GM19324 (cell line): ENCODE results near the gene MFGE8.

Experiments used
- ATAC-seq: cut with Tn5 transposase; IDR thresholded peaks from one replicate; pipeline ENCODE4 v1.9.1; 2021; ENCODE audit warnings: mild to moderate bottlenecking, moderate library complexity; ENCODE audit not compliant: unreplicated experiment, low FRiP score

Gene MFGE8

DNA sequence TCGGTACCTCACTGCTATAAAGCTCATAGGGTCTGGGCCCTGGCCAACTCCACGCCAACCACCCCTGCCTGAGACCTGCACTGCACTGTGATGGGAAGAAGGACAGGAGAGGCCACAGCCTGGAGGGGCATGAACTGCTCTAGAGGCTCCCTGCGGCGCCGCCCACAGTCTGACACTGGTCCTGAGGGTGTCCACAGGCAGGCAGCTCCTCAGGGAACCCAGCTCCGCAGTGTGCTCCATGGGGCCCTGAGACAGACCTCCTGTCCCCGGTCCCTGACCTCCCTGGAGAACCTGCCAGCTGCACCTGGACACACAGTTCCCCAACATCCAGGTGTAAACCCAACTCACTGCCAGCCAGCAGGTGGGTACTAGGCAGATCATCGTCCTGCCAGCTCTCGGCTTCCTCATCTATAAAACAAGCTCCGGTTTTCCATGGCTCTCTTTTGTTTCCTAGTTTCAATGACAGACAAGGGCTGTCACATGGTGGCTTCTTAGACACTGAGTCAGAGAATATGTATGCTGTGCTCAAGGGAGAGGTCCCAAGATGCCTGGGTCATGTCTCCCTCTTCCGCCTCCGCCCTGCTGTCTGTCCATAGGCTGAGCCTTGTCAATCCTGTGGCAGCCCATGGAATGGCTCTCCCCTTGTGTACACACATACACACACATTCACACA, 12.7 kb downstream of the MFGE8 start:
- ATAC-seq: no peak

DNA sequence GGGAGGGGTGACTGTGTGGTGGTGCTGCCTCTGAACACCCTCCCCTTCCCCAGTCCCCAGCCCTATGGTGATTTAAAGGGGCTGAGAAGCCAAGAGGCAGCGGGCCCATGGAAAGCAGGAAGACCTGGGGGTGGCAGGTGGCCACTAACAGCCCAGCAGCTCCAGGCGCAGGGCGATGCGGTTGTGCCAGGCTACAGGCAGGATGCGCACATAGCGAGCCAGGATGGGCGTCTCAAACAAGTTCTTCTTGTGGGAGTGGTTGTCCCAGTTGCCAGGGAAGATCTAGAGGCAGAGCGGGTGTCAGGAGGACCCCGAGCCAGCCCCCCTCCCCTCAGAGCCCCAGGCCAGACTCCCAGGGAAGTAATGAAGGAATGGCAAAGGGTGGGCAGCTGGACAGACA, 13.9 kb downstream of the MFGE8 start:
- ATAC-seq: no peak

DNA sequence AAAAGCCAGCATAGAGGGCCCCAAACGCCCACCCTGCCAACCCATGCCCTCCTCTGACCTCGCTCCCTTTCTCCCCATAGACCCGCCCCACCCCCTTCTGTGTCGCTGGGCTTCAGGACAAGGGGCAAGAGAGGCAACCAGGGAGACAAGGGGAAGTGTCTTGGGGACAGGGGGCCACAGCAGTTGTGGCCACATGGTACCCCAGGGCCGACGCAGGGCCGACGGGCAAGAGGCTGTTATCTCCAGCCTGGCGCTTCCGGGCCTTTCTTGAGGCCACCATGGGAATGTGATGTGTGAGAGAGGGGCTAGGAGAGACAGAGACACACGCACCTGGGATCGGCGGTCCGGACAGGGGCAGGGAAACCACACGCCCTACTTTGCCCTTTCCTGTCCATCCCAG, 14.4 kb downstream of the MFGE8 start:
- no peak for ATAC-seq

DNA sequence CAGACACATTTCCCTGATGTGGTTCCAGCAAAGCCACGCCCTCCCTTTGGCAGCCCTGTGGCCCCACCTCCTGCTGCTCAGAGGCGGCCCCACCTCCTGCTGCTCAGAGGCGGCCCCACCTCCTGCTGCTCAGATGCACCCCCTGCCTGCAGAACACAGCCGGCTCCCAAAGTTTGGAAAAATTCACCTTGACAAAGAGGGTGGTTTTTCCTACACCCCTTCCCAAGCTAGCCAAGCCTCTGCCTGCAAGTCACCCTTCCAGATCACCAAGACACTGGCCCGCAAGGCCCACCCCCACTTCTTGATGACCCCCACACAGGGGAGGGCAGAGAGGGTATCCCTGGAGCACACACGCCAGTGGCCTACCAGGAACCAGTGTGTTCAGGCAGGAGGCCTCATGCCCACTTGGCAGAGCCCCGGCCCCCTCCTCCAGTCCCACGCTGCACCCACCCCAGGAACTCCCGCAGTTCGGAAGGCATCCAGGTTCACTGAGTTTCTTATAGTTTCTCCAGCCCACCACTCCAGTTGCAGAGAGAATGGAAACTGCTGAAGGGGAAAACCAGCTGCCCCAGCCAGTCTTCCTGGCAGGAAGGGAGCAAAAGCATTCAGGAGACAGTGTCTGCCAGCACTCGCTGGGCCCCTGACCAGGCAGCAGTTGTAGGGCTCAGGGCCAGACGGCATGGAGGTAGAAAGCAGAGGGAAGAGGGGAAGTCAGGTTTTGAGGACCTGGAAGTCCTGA, 15.6 kb downstream of the MFGE8 start:
- ATAC-seq: no peak

DNA sequence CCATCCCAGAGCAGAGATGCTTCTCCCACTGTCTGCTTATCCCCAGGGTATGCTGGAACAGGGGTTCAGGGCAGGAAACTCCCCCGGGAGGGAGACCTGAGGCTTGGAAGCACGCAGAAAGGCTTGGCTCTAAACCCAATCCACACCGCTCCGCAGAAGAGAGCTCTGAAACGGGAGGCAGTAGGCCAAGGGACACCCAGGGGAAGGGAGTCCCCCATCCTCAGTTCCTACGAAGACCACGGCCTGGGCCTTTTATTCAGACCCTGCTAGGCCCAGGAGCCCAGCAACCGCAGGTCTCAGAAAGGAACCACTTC, 16.1 kb downstream of the MFGE8 start:
- ATAC-seq: no peak

DNA sequence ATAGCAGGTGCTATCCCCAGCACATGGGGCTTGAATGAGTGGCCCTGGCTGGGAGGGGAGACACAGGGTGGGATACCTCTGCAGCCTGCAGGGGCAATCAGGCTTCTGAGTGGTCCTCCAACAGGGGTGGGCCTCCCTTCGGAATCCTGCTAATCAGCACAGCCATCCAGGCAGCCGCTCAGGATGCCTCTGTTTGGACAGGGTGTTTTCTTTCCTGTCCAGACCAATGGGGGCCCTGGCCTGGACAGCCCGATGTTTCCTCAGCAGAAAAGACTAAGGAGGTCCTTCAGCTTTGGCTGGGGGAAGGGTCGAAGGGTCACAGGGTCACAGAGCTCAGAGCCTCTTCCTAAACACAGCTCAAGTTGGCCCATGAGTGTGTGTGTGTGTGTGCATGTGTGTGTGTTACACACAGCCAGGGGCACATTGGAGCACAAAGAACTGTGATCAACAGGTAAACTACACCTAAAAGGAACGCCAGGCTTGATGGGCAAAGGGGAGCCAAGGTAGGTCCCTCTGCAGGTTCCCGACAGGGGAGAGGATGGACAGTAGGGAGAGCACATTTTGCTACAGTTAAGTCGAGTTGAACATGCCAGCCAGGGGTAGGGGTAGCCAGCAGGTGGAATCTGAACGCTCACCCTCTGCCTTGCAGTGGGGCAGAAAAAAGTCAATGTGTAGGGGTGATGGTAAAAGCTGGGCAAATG, 16.7 kb downstream of the MFGE8 start:
- ATAC-seq: no peak

DNA sequence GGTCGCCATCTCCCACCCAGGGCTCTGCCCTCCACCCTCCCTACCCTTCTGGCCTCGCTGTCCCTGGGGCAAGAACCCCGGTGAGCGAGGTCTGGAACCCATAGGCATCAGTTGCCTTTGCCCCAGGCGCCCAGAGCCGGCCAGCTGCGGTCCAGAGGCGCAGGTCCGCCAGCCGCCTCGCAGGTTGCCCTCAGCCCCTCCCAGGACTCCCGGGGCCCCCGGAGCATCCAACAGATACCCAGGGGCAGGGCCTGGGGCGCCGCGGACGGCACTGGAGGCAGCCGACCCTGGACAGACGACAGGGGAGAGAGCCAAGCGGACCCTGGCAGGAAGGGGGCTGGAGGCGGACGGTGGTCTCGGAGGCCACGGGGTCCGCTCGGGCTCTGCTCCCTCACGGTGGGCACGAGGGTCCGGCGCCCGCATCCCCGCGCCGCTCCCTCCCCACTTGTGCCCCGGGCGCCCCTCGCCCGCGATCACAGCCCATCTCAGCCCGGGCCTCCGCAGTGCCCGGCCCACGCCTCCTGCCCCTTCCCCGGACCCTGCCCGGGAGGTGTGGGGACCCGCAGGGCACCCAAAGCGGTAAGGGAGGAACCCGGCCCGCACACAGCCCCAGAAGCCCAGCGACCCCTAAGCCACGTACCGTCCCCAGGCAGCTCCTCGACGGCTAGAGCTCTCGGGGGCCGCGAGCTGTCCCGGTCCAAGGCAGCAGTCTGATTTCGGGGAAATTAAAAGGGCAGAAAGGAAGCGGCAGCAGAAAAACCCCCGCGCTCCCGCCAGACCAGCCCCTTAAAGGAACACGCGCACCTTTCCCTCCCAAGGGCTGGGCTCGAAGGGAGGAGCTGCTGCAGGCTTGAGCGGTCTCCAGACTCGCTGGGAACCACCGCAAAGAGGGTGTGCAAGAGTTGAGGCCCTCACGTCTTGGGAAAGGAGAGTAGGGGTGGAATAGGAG, 18.1 kb downstream of the MFGE8 start, which contains the start of gene HAPLN3:
Gene HAPLN3 (minus strand): TSS at position 726 of the 949 bp plus-strand sequence. CDS start 8,246 bp downstream, outside the sequence.
- ATAC-seq: no peak

DNA sequence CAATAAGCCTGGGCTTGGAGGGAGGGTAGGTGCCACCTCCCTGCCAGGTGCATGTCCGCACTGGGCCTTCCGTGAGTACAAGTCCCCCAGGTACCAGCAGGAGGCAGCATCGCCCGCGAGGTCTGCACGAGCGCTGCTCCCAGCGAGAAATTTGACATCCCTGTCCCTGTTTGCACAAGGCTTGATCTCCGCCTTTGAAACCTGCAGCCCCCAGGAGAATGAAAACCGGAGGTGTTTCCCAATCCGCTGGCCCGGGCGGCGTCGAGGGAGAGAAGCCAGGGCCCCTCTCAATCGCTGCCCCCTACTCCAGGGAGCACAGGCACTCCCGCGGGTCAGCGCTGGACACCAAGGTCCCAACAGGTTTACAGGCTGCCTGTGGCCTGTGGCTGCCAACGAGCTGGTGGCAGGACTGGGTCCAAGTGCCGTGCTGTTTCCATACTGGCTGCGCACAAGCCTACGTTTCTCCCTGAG, 18.8 kb downstream of the MFGE8 start:
- peak; percentile 46 for ATAC-seq

DNA sequence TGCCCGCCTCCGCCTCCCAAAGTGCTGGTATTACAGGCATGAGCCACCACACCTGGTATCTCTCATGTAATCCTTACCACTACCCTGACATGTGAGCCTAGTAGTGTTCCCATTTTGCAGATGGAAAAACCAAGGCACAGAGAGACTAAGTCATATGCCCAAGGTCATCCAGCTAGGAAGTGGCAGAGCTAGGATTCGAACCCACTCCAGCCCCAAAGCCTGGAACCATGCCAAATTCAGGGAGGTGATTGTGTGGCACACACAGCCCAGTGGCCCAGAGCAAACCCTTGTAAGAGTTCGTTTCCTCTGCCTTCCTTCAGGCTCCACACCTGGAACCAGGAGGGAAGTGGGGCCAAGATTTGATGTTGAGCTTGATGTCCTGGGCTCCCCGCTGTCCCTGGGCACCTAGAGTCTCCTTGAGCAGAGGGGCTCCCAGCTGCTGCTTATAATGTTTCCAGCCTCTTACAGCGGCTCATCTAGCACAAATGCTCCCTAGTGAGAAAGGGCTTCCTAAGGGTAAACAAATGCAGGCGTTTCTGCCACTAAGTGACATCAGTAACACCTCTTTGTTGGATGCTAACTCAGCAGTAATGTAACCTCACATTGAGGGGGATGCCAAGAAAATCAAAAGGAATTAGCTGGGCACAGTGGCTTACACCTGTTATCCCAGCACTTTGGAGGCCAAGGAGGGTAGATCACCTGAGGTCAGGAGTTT, 21.5 kb downstream of the MFGE8 start:
- no peak for ATAC-seq

DNA sequence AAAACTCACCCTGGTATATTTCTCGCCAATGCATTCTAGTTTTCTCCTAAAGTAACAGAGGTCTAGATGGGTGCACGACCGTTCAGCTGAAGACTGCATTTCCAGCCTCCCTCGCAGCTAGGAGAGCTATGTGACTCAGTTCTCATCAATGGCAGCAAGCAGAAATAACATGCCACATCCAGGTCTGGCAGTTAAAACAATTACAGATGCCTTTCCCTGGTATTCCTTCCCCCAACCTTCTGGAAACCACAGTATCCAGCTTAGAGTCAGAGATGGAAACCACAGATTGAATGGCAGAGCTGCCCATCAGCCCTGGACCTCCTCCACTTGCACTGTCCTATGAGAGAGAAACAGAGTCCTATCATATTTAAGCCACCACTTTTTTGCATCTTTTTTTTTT, 22.7 kb downstream of the MFGE8 start:
- no peak for ATAC-seq

DNA sequence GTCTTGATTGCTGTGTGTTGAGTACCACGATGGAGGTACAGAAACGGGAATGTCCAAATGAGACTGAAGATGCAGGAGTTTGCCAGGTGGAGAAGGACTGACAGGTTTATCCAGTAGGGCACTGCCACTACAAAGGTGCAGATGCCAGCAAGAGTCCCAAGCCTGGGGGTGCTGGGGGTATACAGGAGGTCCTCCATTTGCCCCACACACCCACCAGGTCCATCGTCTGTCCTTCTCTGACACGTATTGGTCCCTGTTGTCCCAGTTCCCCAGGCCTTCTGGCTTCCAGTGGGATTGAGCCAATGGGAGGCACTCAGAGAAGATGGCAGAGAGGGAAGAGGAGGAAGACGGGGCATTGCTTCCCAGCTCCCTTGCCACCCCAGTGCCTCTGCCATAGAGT, 24.5 kb downstream of the MFGE8 start:
- no peak for ATAC-seq

DNA sequence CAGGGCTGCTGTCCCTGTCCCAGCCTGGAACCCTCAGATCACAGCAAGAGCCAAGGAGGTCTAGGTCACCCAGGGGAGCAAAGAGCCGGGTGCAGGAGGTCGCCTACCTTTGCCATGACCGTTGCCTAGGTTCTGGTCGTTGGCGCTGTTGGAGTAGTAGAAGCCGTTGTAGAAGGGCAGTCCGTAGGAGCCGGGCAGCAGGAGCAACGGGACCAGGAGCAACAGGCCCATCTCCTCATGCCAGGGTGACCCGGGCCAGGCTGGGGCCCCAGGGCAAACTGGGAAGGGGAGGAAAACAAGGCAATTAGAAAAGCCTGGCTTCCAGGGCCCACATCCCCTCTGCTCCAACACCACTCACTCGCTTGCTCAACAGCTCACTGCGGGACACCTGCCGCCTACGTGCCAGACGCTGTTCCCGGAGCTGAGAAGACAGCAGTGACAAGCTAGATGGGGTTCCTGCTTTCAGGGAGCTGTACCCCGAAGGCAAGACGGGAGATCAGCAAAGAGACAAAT, 26.1 kb downstream of the MFGE8 start:
- ATAC-seq: no peak

DNA sequence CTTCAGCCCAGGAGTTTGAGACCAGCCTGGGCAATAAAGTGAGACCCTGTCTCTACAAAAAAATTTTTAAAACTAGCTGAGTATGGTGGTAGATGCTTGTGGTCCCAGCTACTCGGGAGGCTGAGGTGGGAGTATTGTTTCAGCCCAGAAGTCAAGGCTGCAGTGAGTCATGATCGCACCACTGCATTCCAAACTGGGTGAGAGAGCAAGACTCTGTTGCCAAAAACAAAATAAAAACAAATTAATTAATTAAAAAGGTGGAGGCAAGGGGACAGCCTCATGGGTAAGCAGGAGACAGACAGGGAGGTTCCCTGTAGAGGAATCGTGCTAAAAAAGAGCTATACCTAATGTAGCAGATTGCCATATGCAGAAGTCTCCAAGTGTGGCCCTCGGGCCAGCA, 30.4 kb downstream of the MFGE8 start:
- ATAC-seq: no peak

DNA sequence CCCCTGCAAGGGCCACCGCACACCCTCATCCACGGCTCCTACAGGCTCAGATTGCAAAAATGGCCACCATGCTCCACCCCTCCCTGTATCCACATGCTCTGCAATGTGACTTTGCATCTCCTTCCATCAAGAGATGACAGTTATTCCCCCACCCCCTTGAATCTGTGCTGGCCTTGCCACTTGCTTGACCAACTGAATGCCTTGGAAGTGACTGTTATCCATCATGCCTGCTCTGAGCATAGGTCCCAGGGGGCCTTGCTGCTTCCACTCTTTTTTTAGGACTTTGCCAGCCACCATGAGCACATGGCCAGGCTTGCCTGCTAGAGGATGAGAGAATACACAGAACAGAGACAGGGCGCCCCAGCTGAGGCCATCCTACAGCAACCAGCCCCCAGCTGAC, 31.4 kb downstream of the MFGE8 start:
- ATAC-seq: no peak

DNA sequence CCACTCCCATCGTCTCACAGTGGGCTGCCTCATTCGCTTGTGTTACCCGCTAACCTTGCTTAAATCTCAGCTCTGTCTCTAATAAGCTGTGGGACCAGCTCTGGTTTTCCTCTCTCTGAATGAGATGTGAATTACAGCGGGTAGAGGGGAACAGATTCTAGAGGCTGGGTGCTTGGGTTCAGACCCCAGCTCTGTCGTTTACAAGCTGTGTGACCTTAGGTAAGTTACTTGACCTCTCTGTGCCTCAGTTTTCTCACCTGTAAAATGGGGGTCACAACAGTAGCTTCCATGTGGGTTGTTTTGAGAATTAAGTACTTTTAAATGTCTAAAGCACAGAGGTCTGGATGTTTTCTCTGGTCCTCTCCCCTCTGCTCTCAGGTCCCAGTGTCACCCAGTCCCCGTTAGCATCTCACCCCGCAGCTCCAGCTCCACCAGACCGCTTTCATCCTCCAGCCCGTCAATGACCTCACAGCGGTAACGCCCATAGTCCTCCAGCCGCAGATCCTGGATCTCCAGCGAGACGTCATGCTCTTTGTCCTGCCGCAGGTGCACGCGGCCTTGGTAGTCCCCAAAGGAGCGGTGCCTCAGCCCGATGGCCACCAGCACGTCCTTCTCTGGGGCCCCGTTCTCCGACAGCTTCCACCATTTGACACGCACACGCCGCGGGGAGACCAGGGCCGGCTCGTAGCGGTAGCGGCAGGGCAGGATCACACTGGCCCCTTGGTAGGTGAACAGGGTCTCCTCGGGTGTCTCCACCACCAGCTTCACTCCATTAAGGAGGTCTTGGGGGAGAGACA, 32.0 kb downstream of the MFGE8 start:
- ATAC-seq: no peak

DNA sequence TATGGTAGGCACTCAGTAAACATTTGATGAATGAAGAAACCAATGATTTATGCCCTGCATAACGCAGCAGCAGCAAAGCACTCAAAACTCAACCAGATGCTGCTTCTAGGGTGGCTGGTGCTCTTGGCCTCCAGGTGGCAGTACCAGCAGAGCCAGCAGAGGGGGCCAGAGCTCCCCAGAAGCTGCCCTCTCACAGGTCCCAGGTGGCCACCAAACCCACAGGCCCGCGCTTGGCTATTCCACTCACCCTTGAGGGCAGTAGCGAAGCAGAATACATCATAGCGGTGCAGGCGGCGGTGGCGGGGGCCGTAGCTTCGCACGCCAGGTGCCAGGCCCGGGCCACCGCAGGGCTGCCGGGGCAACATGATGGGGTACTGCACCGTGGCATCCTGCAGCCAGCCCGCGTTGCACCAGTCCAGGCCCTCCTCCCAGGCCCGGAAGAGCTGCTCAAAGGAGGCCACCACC, 34.4 kb downstream of the MFGE8 start:
- ATAC-seq: no peak

DNA sequence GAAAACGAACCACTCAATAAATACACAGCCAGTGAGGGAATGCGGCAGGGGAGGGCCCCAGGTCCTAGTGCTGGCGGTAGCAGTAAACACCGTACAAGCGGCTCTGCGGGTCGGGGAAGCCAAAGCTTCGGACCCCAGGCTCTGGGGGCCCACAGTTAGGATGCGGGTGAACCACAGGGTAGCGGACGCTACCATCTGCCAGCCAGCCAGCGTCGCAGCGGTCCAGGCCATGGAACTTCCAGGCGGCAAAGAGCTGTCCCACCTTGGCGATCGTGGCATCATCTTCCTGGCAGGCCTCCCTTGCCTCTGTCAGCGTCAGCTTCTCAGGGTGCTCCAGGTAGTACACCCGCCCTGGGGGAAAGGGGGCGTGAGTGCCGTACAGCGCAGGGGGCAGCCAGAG, 35.3 kb downstream of the MFGE8 start:
- no peak for ATAC-seq

DNA sequence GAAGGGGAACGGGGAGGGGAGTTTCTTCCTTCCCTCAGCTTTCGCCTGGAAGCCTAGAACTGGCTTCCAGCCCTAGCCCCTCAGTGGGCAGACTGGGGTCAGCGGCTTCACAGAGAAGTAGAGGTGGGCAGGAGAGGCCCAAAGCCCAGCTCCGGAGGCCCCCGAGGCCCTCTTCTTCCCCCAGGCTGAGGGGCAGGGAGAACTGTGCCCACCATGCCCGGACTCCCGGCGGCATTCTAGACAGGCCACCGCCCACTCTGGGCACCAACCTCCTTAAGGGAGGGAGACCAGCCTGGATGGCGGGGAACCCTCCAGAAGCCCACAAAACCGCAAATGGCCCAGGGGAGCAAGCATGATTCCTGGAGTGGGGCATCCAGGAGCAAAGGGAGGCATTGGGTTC, 35.8 kb downstream of the MFGE8 start:
- ATAC-seq: no peak

DNA sequence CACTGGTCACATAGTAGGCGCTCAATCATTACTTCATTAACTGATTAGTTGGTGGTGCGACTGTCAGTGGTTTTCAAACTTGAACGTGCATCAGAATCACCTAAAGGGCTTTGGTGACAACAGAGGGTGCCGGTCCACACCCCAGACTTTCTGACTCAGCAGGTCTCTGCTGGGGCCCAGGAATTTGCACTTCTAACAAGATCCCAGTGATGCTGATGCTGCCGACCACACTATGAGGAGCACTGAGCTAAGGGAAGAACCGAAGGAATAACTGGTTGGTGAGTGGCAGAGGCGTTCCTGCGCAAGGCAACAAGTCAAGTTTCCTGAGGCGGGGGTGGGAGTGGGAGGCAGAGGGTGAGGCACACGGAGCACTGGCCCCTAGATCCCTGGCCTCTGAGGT, 36.6 kb downstream of the MFGE8 start:
- no peak for ATAC-seq
